HUES6 (cell line): ENCODE measurements around the gene EGLN3.

Experiments
- H3K27ac ChIP-seq: 2 replicates; pipeline ENCODE4 v1.7.0; 2013; ENCODE audit warnings: low read depth, mild to moderate bottlenecking, low read length, inconsistent platforms
- H3K27me3 ChIP-seq: 2 replicates; pipeline ENCODE4 v1.6.1; 2013; ENCODE audit warnings: low read length; ENCODE audit not compliant: control insufficient read depth, insufficient read depth
- H3K36me3 ChIP-seq: 2 replicates; pipeline ENCODE4 v1.6.1; 2013; ENCODE audit warnings: low read length; ENCODE audit not compliant: control insufficient read depth, insufficient read depth
- H3K4me1 ChIP-seq: 2 replicates; pipeline ENCODE4 v1.6.1; 2013; ENCODE audit warnings: low read length; ENCODE audit not compliant: control insufficient read depth, insufficient read depth
- H3K4me3 ChIP-seq: 2 replicates; pipeline ENCODE4 v1.5.1; 2013; ENCODE audit warnings: low read depth, low read length
- H3K9ac ChIP-seq: one replicate; pipeline ENCODE4 v1.6.1; 2013; ENCODE audit warnings: mild to moderate bottlenecking, low read length
- H3K9me3 ChIP-seq: 2 replicates; pipeline ENCODE4 v1.6.1; 2013; ENCODE audit warnings: low read depth, low read length; ENCODE audit not compliant: control insufficient read depth, insufficient read depth

EGLN3 gene

DNA sequence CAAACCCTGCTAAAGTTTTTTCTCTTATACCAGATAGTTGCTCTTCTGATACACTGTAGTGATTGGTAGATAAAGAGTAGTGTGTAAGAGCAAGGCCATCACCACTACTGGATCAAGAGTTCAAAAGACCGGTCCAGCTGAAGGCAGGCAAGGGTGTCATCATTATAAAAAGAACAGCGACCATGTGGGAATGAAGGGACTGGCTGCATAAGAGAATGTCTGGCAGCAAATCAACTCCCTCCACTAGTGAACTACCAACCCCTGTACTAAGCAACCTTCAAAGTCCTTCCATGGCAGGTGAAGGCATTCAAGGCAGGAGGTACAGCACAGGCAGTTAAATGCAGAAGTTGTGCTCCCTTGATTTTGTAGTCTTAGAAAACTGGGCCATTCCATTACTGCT lies 53.5 kb downstream of the EGLN3 start:
- Histone ChIP-seq H3K27me3 (no peaks in the 10 kb centered on the region), H3K36me3 (no peaks in the 10 kb centered on the region), H3K4me3 (no peak overlapping the region), H3K27ac (no peak overlapping the region), H3K4me1 (no peaks in the 10 kb centered on the region; the same call in 1 of the 2 replicates), H3K9ac (no peak overlapping the region), H3K9me3 (peaks cover 14% of the 10 kb centered on the region)

DNA sequence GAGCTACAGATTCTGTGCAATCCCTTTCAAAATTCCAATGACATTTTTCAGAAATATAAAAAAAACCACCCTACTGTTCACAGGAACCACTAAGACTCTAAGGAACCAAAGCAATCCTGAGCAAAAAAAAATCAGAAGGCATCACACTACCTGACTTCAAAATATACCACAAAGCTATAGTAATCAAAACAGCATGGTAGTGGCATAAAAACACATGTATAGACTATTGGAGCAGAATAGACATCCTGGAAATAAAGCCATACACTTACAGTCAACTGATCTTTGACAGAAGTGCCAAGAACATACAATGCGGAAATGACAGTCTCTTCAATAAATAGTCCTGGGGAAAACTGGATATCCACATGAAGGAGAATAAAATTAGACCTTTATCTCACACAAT lies 56.5 kb downstream of the EGLN3 start:
- H3K9ac ChIP-seq: no peak overlapping the region
- no peaks in the 10 kb centered on the region; the same call in 1 of the 2 replicates for H3K4me1 ChIP-seq

DNA sequence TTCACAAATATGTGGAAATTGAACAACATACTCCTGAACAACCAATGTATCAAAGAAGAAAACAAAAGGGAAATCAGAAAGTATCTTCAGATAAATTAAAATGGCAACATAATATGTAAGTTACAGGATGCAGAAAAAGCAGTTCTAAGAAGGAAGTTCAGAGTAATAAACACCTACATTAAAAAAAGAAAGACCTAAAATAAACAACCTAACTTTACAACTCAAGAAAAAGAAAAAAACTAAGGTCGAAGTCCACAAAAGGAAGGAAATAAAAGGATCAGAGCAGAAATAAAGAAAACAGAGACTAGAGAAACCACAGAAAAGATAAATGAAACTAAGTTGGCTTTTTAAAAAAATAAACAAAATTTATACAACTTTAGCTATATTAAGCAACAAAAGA lies 59.2 kb downstream of the EGLN3 start:
- H3K27ac ChIP-seq: no peak overlapping the region
- no peaks in the 10 kb centered on the region for H3K27me3 ChIP-seq
- no peaks in the 10 kb centered on the region for H3K4me1 ChIP-seq

More for the DNA sequence above, 56.5 kb downstream of the EGLN3 start:
- Histone ChIP-seq H3K27me3 (no peaks in the 10 kb centered on the region), H3K4me3 (no peak overlapping the region), H3K27ac (no peak overlapping the region), H3K9me3 (peaks cover 12% of the 10 kb centered on the region; the same call in 1 of the 2 replicates), H3K36me3 (no peaks in the 10 kb centered on the region)

DNA sequence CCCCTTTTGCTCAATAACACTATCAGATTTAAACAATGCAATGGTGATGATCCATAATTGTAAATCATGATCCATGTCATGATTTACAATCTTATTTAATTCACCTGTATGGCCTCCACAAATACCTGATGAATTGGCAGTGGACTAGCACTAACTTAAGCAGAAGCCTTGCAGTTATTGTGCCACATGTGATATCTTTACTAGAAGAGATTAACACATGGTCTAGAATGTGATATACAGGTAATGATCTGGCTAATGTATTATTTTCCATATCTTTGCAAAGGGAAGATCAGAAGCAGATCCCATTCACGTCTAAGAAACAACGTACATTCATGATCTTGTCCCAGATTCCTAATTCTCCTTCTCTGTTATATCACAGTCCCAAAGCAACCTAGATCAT lies 66.0 kb downstream of the EGLN3 start:
- Histone ChIP-seq H3K9me3 (no peaks in the 10 kb centered on the region), H3K4me3 (no peak overlapping the region), H3K27me3 (no peaks in the 10 kb centered on the region), H3K27ac (no peak overlapping the region), H3K9ac (no peak overlapping the region), H3K36me3 (no peaks in the 10 kb centered on the region), H3K4me1 (no peaks in the 10 kb centered on the region)

More for the DNA sequence above, 59.2 kb downstream of the EGLN3 start:
- H3K4me3 ChIP-seq: no peak overlapping the region
- H3K9me3 ChIP-seq: peaks cover 12% of the 10 kb centered on the region; the same call in 1 of the 2 replicates
- H3K36me3 ChIP-seq: no peaks in the 10 kb centered on the region
- H3K9ac ChIP-seq: no peak overlapping the region

DNA sequence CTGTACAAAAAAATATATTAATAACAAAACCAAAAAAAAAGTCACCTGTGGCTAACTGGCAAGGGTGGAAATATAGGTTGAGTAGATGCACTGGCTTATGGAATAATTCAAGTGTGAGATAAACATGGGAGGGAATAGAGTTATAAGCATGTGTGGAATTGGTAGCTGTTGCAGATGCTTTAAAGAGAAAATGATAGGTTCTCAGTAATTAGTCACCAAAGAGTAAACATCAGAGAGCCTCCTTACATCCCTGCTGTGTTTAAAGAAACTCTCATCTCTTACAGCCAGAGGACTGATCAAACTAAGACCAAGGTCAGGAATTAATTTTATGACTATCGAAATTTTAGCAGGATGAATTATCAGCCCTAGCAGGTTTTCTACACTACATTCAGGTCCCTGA lies 70.5 kb downstream of the EGLN3 start:
- no peaks in the 10 kb centered on the region for H3K4me1 ChIP-seq
- no peak overlapping the region for H3K4me3 ChIP-seq
- H3K9ac ChIP-seq: no peak overlapping the region
- no peaks in the 10 kb centered on the region for H3K36me3 ChIP-seq
- H3K27me3 ChIP-seq: no peaks in the 10 kb centered on the region
- H3K9me3 ChIP-seq: peaks cover 15% of the 10 kb centered on the region
- H3K27ac ChIP-seq: no peak overlapping the region

DNA sequence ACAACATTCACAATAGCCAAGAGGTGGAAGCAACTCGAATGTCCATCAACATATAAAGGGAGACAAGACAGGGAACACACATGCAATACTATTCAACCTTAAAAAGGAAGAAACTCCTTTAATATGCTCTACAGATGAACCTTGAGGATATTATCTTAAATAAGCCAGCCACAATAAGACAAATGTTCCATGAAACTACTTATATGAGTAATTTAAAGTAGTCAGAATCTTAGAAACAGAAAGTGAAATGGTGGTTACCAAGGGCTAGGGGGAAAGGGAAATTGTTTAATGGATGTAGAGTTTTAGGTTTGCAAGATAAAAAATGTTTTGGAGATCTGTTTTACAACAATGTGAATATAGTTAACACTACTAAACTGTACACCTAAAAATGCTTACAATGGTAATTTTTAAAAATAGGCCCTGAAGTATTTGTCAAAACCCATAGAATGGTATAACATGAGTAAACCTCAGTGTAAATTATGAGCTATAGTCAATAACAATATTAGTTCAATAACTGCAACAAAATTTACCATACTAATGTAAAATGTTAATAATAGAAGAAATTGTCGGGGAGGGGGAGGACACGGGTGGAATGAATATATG lies 71.1 kb downstream of the EGLN3 start:
- Histone ChIP-seq H3K4me3 (no peak overlapping the region), H3K4me1 (no peaks in the 10 kb centered on the region), H3K36me3 (no peaks in the 10 kb centered on the region), H3K9me3 (peaks cover 19% of the 10 kb centered on the region), H3K27me3 (no peaks in the 10 kb centered on the region), H3K27ac (no peak overlapping the region), H3K9ac (no peak overlapping the region)

DNA sequence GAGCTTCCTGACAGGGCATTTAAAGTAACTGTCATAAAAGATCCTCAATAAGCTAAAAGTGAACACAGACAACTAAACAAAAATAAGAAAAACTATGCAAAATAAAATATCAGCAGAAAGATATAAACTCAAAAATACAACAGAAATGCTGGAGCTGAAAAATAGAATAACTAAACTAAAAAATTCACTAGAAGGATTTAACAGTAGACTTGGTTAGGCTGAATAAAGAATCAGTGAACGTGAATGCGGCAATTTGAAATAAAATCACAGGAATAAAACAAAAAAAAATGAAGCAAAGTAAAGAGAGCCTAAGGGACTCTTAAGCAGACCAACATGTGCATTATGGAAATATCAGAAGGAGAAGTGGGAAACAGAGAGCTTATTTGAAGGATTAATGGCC lies 74.6 kb downstream of the EGLN3 start:
- H3K9me3 ChIP-seq: peaks cover 23% of the 10 kb centered on the region

More for the DNA sequence above, 74.6 kb downstream of the EGLN3 start:
- Histone ChIP-seq H3K4me3 (no peak overlapping the region), H3K27me3 (no peaks in the 10 kb centered on the region), H3K36me3 (no peaks in the 10 kb centered on the region), H3K9ac (no peak overlapping the region), H3K27ac (no peak overlapping the region), H3K4me1 (no peaks in the 10 kb centered on the region)
